ENCODE measurements around the gene CDH4. TPM values are rescaled to one million over a fixed set of nuclear protein-coding genes. Genes with fewer than 3 reads are reported as not detected.

The CDH4 gene
- total RNA-seq, 1 experiment from 2014 or later, result not detected

- Mint-ChIP-seq H3K4me3 (ENCODE audit: unreplicated experiment) (no peak overlapping the region), H3K36me3 (ENCODE audit: insufficient read depth, unreplicated experiment) (no peaks in the 10 kb centered on the region), H3K4me1 (ENCODE audit: low read depth, unreplicated experiment) (no peaks in the 10 kb centered on the region), H3K27ac (ENCODE audit: unreplicated experiment) (no peak overlapping the region), H3K9me3 (ENCODE audit: unreplicated experiment) (peaks cover 25% of the 10 kb centered on the region), H3K27me3 (ENCODE audit: insufficient read depth, unreplicated experiment) (peaks cover 19% of the 10 kb centered on the region)
- intact Hi-C loops (cut with micrococcal nuclease; ENCODE audit: unreplicated experiment), result no loop called here
- no peaks in the 10 kb centered on the region for H3K36me3 ChIP-seq (ENCODE audit: control insufficient read depth, insufficient read depth, low read length)
- peaks cover 24% of the 10 kb centered on the region for H3K9me3 ChIP-seq
- H3K4me3 ChIP-seq (ENCODE audit: low read depth, low read length), result no peak overlapping the region
- ChIA-PET POLR2A (no interaction called here), CTCF (no interaction called here)
- H3K4me1 ChIP-seq, result no peaks in the 10 kb centered on the region
- no peaks in the 10 kb centered on the region; the same call in 1 of the 2 replicates for H3K27me3 ChIP-seq (replicated peaks; ENCODE audit: control insufficient read depth, insufficient read depth, low read length)
- BruUV-seq (replicated peaks), result no TSS peak
- no peak for TF ChIP-seq CTCF (IDR thresholded peaks at IDR 0.05; ENCODE audit: insufficient read depth in 1 of 2, low read depth in 1 of 2, low read length in 1 of 2, severe bottlenecking in 1 of 2, unreplicated experiment in 1 of 2)
- no peak for DNase-seq
Measured at GRCh38 chr20:61366914-61367313, 114.9 kb downstream of the CDH4 start.

GRCh38 chr20:61369731-61370520 lies 117.9 kb downstream of the CDH4 start:
- no peak for DNase-seq
- Histone ChIP-seq H3K4me3 (ENCODE audit: low read depth, low read length) (no peak overlapping the region), H3K4me1 (no peaks in the 10 kb centered on the region), H3K27me3 (replicated peaks; ENCODE audit: control insufficient read depth, insufficient read depth, low read length) (no peaks in the 10 kb centered on the region; the same call in 1 of the 2 replicates), H3K36me3 (ENCODE audit: control insufficient read depth, insufficient read depth, low read length) (no peaks in the 10 kb centered on the region), H3K9me3 (peaks cover 19% of the 10 kb centered on the region)
- peaks cover 23% of the 10 kb centered on the region for H3K9me3 Mint-ChIP-seq (ENCODE audit: unreplicated experiment)
- H3K4me1 Mint-ChIP-seq (ENCODE audit: low read depth, unreplicated experiment), result no peaks in the 10 kb centered on the region
- CTCF ChIA-PET, result no interaction called here
- no peak for TF ChIP-seq CTCF (IDR thresholded peaks at IDR 0.05; ENCODE audit: insufficient read depth in 1 of 2, low read depth in 1 of 2, low read length in 1 of 2, severe bottlenecking in 1 of 2, unreplicated experiment in 1 of 2)
- peaks cover 25% of the 10 kb centered on the region for H3K27me3 Mint-ChIP-seq (ENCODE audit: insufficient read depth, unreplicated experiment)
- H3K27ac Mint-ChIP-seq (ENCODE audit: unreplicated experiment), result no peak overlapping the region
- intact Hi-C loops (cut with micrococcal nuclease; ENCODE audit: unreplicated experiment), result no loop called here
- no peaks in the 10 kb centered on the region for H3K36me3 Mint-ChIP-seq (ENCODE audit: insufficient read depth, unreplicated experiment)
- H3K4me3 Mint-ChIP-seq (ENCODE audit: unreplicated experiment), result no peak overlapping the region
- no TSS peak for BruUV-seq (replicated peaks)
- POLR2A ChIA-PET, result no interaction called here

GRCh38 chr20:61370841-61371303 lies 118.8 kb downstream of the CDH4 start:
- no peaks in the 10 kb centered on the region for H3K4me1 Mint-ChIP-seq (ENCODE audit: low read depth, unreplicated experiment)
- H3K9me3 ChIP-seq, result peaks cover 15% of the 10 kb centered on the region
- H3K4me3 ChIP-seq (ENCODE audit: low read depth, low read length), result no peak overlapping the region
- ChIA-PET POLR2A (no interaction called here), CTCF (no interaction called here)
- no peak for DNase-seq
- no peak overlapping the region for H3K4me3 Mint-ChIP-seq (ENCODE audit: unreplicated experiment)
- H3K27me3 Mint-ChIP-seq (ENCODE audit: insufficient read depth, unreplicated experiment), result peaks cover 25% of the 10 kb centered on the region
- no peaks in the 10 kb centered on the region for H3K36me3 ChIP-seq (ENCODE audit: control insufficient read depth, insufficient read depth, low read length)
- H3K9me3 Mint-ChIP-seq (ENCODE audit: unreplicated experiment), result peaks cover 13% of the 10 kb centered on the region
- TF ChIP-seq CTCF (IDR thresholded peaks at IDR 0.05; ENCODE audit: insufficient read depth in 1 of 2, low read depth in 1 of 2, low read length in 1 of 2, severe bottlenecking in 1 of 2, unreplicated experiment in 1 of 2), result no peak
- intact Hi-C loops (cut with micrococcal nuclease; ENCODE audit: unreplicated experiment), result no loop called here
- no peak overlapping the region for H3K27ac Mint-ChIP-seq (ENCODE audit: unreplicated experiment)
- no peaks in the 10 kb centered on the region for H3K36me3 Mint-ChIP-seq (ENCODE audit: insufficient read depth, unreplicated experiment)
- H3K4me1 ChIP-seq, result no peaks in the 10 kb centered on the region
- BruUV-seq (replicated peaks), result no TSS peak
- H3K27me3 ChIP-seq (replicated peaks; ENCODE audit: control insufficient read depth, insufficient read depth, low read length), result no peaks in the 10 kb centered on the region; the same call in 1 of the 2 replicates
